Stomach smooth muscle (tissue), 2 donors: ENCODE results near the gene PLXNB3.
"Not testable (repeated sequence)": the region's sequence is repeated elsewhere in the genome, so short reads cannot be mapped to it uniquely, and the experiment has no call there.

Experiments
- H3K27ac ChIP-seq: one replicate; pipeline ENCODE4 v1.7.0; 2013; ENCODE audit warnings: mild to moderate bottlenecking, low read length, inconsistent platforms
- H3K27me3 ChIP-seq, 2 donors: one replicate each; pipeline ENCODE4 v1.7.0; 2013; ENCODE audit warnings: low read length in 2 of 2; ENCODE audit not compliant: insufficient read depth in 2 of 2, control insufficient read depth in 1 of 2
- H3K36me3 ChIP-seq, 2 donors: one replicate each; pipeline ENCODE4 v1.7.0; 2013; ENCODE audit warnings: low read length in 2 of 2; ENCODE audit not compliant: control insufficient read depth in 2 of 2, insufficient read depth in 2 of 2
- H3K4me1 ChIP-seq: one replicate; pipeline ENCODE4 v1.7.0; 2013; ENCODE audit warnings: low read length; ENCODE audit not compliant: control insufficient read depth, insufficient read depth
- H3K4me3 ChIP-seq, 2 donors: one replicate each; pipeline ENCODE4 v1.7.0; 2013; ENCODE audit warnings: low read length in 2 of 2
- H3K9ac ChIP-seq, 2 donors: one replicate each; pipeline ENCODE4 v1.7.0; 2013; ENCODE audit warnings: low read length in 2 of 2, mild to moderate bottlenecking in 1 of 2
- H3K9me3 ChIP-seq, 2 donors: one replicate each; pipeline ENCODE4 v1.7.0; 2013; ENCODE audit warnings: low read length in 2 of 2; ENCODE audit not compliant: control insufficient read depth in 2 of 2
- donor health status: healthy.
- donor health status: Pancreatic carcinoma.

Gene PLXNB3

DNA sequence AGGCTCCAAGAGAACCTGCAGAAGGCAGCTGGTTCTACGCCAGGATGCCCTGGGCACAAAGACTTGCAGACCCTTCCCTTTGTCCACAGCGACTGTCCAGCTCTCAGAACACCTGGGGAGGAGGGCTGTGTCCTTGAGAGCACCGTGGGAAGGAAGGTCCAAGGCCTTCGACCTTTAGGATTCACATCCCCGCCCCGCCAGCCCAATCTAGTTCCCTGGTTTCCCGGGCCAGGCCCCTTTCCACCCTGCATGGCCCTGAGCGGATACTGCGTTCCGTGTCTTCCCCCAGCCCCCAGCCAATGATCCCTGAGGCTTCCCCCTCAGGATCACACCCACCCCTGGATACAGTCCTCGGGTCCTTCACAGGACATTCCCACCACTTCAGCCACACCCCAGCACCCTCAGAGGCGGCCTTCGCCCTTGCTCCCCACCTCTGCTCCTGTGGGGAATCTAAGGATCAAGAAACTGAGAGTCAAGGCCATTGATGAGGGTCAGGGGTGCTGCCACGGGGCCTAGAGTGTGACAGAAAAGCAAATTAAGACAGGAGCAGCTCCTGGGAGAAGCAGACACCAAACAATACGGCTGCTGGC, 30.3 kb upstream of the PLXNB3 start:
- Histone ChIP-seq H3K27ac (no peak overlapping the region), H3K9me3 (peaks cover 0 to 7% of the 10 kb centered on the region in 2 donors), H3K27me3 (peaks cover 0 to 10% of the 10 kb centered on the region in 2 donors), H3K4me3 (no peak overlapping the region), H3K36me3 (peaks cover 0 to 14% of the 10 kb centered on the region in 2 donors), H3K9ac (no peak overlapping the region), H3K4me1 (peaks cover 4% of the 10 kb centered on the region)

DNA sequence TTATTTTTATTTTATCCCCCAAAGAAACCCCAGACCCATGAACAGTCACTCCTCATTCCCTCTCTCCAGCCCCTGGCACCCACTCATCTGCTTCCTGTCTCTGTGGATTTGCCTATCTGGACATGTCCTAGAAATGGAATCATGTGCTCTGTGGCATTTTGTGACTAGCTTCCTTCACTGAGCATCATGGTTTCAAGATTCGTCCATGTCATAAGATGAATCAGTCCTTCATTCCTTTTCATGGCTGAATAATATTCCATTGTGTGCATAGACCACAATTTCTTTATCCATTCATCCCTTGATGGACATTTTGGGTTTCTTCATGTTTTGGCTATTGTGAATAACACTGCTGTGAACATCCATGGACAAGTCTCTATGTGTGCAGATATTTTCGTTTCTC, 29.2 kb upstream of the PLXNB3 start:
- no peak overlapping the region for H3K4me3 ChIP-seq
- H3K4me1 ChIP-seq: no peaks in the 10 kb centered on the region
- peaks cover 0 to 7% of the 10 kb centered on the region in 2 donors for H3K9me3 ChIP-seq
- H3K27ac ChIP-seq: no peak overlapping the region
- no peak overlapping the region for H3K9ac ChIP-seq
- H3K36me3 ChIP-seq: peaks cover 0 to 11% of the 10 kb centered on the region in 2 donors
- H3K27me3 ChIP-seq: peaks cover 0 to 6% of the 10 kb centered on the region in 2 donors

DNA sequence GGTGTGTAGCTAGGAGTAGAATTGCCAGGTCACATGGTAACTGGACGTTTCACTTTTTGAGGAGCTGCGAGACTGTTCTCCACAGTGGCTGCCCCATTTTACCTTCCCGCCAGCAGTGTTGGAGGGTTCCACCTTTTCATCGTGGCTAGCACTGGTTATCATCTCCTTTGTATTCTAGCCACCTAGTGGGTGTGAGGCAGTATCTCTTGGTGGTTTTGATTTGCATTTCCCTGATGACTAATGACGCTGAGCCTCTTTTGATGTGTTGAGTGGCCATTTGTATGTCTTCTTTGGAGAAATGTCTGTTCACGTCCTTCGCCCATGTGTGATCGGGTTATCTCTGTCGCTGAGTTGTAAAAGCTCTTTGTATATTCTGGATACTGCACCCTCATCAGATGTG, 28.8 kb upstream of the PLXNB3 start:
- Histone ChIP-seq H3K27me3 (peaks cover 0 to 6% of the 10 kb centered on the region in 2 donors), H3K9me3 (peaks cover 0 to 7% of the 10 kb centered on the region in 2 donors), H3K4me3 (no peak overlapping the region), H3K4me1 (no peaks in the 10 kb centered on the region), H3K9ac (no peak overlapping the region), H3K27ac (no peak overlapping the region), H3K36me3 (peaks cover 0 to 11% of the 10 kb centered on the region in 2 donors)

DNA sequence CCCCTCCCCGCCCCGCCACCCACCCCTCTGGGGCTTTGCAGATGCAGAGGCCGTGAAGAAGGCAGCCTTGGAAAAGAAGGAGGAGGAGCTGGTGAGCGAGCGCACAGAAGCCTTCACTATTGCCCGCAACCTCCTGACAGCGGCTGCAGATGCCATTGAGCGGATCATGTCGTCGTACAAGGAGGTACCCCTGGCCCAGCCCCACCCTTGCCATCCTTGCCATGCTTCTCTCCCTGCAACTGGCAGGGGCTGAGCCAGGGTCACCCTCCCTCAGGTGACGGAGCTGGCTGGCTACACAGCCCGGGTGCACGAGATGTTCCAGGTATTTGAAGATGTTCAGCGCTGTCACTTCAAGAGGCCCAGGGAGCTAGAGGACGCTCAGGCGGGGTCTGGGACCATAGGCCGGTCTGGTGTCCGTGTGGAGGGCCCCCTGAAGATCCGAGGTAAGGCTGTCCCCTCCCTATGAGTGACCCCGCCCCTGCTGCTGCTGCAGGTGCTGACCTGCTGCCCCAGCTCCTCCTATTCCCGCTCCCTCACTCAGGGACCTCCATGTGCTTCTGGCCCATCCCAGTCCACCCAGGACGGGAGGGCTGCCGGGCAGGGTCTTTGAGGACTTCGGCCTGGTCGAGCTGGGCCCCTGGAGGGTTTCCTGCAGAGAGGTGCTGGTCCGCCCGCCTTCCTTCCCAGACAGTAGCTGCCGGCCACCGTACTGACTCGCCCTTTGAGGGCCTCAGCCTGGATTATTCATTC, 27.8 kb upstream of the PLXNB3 start:
- H3K4me3 ChIP-seq: no peak overlapping the region
- H3K36me3 ChIP-seq: peaks cover 0 to 11% of the 10 kb centered on the region in 2 donors
- H3K4me1 ChIP-seq: no peaks in the 10 kb centered on the region
- no peak overlapping the region for H3K27ac ChIP-seq
- H3K27me3 ChIP-seq: peaks cover 0 to 6% of the 10 kb centered on the region in 2 donors
- H3K9ac ChIP-seq: no peak overlapping the region
- H3K9me3 ChIP-seq: peaks cover 0 to 7% of the 10 kb centered on the region in 2 donors

DNA sequence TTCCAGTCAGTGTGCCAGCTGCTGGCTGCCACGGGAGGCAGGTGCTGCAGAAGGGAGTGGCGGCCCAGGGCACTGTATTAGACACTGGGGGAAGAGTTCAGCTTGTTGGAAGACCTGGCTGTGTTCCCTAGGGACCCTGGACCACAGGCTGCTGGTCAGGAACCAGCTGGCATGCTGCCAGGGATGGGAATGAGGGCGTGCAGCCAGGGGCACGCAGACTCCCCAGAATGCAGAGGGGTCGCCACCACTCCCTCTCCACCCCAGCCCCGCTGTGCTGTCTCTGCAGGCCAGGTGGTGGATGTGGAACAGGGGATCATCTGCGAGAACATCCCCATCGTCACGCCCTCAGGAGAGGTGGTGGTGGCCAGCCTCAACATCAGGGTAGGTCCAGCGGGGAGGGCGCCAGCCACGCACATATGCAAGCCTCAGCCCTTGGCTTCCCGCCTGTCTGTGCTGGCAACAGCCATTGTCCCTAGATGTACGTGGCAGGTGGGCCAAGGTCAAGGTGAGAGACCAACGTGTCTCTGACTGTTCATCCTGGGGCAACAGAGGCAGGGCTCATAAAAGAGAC, 27.1 kb upstream of the PLXNB3 start:
- H3K9me3 ChIP-seq: peaks cover 0 to 2% of the 10 kb centered on the region in 2 donors
- peaks cover 0 to 11% of the 10 kb centered on the region in 2 donors for H3K36me3 ChIP-seq
- H3K27me3 ChIP-seq: peaks cover 0 to 6% of the 10 kb centered on the region in 2 donors
- H3K27ac ChIP-seq: no peak overlapping the region
- H3K4me1 ChIP-seq: no peaks in the 10 kb centered on the region
- no peak overlapping the region for H3K9ac ChIP-seq
- H3K4me3 ChIP-seq: no peak overlapping the region

DNA sequence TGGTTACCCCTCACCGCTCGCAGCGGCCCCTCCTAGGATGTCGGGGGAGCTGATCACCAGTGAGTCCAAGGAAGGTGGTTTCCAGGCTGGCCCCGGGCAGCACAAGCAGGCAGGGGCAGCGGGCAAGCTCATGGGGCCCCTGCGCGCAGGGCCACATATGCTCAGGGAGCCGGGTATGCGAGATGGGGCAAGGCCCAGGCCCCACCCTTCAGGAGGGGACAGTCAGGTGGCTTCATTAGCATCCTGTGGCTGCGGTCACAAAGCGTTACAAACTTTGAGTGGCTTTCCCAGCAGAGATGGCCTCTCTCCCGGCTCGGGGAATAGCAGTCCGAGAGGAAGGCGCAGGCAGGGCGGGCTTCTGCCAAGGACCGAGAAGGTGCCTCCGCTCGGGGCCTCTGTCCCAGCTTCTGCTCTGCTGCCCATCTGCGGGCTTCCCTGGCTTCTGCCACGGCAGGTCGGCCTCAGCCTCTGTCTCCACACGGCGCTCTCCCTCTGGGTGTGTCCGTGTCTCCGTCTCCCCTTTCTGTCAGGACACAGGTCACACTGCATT, 25.9 kb upstream of the PLXNB3 start:
- Histone ChIP-seq H3K27me3 (peaks cover 0 to 6% of the 10 kb centered on the region in 2 donors), H3K36me3 (peaks cover 0 to 11% of the 10 kb centered on the region in 2 donors), H3K9me3 (no peaks in the 10 kb centered on the region), H3K27ac (no peak overlapping the region), H3K4me3 (no peak overlapping the region), H3K4me1 (peaks cover 2% of the 10 kb centered on the region), H3K9ac (no peak overlapping the region)

DNA sequence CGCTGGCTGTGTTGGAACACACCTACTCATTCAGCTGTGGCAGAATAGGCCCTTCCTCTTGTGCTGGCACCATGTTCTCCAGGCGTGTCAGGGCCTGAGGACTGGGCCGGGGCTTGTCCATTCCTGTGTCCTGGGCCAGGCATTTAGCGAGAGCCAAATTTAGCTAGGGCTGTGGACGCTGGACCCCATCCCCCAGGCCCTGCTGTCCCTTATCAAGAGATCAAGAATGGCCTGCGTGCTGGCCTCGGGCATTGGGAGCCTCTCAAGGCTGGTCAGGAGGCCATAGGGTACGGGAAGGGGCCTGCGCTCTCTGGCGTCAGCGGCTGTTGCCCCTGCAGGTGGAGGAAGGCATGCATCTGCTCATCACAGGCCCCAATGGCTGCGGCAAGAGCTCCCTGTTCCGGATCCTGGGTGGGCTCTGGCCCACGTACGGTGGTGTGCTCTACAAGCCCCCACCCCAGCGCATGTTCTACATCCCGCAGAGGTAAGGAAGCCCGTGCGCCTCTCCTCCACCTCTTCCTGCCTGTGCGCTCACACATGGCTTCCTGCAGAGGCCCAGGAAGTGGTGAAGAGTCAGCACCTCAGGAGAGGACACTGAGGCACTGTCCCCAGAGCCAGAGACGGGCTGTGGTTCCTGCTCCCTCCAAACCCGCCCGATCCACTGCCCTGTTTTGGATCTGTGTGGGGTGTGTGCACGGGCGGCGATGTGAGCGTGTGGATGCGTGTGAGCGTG, 24.1 kb upstream of the PLXNB3 start:
- peaks cover 0 to 4% of the 10 kb centered on the region in 2 donors for H3K27me3 ChIP-seq
- H3K4me3 ChIP-seq: no peak overlapping the region
- H3K4me1 ChIP-seq: peaks cover 12% of the 10 kb centered on the region
- no peak overlapping the region for H3K9ac ChIP-seq
- H3K36me3 ChIP-seq: peaks cover 0 to 11% of the 10 kb centered on the region in 2 donors
- no peaks in the 10 kb centered on the region for H3K9me3 ChIP-seq
- no peak overlapping the region for H3K27ac ChIP-seq

DNA sequence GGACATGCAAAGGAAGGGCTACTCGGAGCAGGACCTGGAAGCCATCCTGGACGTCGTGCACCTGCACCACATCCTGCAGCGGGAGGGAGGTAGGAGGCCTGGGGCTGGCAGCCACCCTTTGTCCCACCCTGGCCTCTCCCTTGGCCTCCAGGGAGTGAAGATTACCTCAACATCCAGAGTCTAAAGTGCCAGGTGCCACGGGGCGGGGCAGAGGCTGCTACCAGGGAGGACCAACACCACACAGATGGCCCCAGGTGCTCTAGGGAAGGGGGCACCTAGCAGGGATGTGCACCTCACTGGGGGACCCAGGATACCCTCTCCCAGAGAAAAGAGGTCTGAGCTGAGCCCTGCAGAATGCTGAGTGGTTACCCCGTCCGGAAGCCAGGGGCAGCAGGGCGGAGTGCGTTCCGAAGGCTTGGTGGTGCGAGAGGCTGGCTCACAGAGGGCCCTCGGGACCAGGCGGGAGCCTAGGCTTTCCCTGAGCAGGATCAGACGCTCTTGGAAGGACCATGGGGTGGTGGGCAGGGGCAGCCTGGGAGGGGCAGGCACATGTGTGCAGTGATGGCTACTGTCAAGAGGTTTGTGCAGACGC, 23.3 kb upstream of the PLXNB3 start:
- H3K4me1 ChIP-seq: peaks cover 12% of the 10 kb centered on the region
- H3K36me3 ChIP-seq: peaks cover 0 to 11% of the 10 kb centered on the region in 2 donors
- no peaks in the 10 kb centered on the region for H3K27me3 ChIP-seq
- H3K9ac ChIP-seq: no peak overlapping the region
- no peak overlapping the region for H3K4me3 ChIP-seq
- no peak overlapping the region for H3K27ac ChIP-seq
- no peaks in the 10 kb centered on the region for H3K9me3 ChIP-seq

DNA sequence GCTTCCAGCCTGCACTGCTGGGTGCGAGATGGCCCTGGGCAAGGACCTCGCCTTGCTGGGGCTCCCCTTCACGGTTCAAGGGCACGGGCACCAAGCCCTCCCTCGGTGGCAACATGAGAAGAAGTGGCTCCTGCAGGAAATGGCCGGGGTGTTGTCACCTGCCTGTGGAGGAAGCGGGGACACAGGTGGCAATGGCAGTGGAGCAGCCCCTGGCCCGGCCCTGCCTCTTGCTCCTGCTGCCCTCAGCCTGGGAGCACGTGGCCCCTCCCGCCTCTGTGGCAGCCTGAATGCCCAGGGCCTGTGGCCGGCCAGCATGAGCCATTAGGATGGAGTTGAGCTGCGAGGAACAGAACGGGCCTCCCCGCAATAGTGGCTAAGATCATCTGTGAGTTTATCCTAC, 22.6 kb upstream of the PLXNB3 start:
- Histone ChIP-seq H3K27me3 (no peaks in the 10 kb centered on the region), H3K36me3 (peaks cover 0 to 10% of the 10 kb centered on the region in 2 donors), H3K4me3 (no peak overlapping the region), H3K9ac (no peak overlapping the region), H3K9me3 (no peaks in the 10 kb centered on the region), H3K27ac (no peak overlapping the region), H3K4me1 (peaks cover 12% of the 10 kb centered on the region)

DNA sequence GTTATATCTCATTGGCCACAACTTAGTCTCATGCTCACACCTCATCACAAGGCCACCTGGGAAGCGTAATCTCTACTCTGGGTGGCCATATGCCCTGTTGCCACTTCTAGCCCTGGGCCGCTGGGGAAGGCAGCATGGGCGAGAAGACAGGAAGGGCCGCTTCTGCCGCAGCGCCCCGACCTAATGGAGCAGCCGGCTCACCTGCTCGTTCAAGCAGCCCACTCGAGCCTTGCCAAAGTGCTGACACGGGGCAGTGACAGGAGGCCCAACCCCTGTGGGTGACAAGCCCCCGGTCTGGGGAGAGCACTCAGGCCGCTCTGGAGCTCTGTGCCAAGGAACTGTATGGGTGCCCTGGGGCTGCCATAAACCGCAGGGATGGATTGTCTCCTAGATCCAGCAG, 21.9 kb upstream of the PLXNB3 start:
- H3K4me1 ChIP-seq: peaks cover 12% of the 10 kb centered on the region
- not testable (repeated sequence) for H3K9ac ChIP-seq, H3K9me3 ChIP-seq, H3K4me3 ChIP-seq, H3K27me3 ChIP-seq, H3K36me3 ChIP-seq, H3K27ac ChIP-seq
